ENCODE data around the gene NEK6. TPM values are rescaled to one million over a fixed set of nuclear protein-coding genes. Genes with fewer than 3 reads are reported as not detected.

The NEK6 gene
- total and polyA plus RNA-seq, 12 donors, result 4.0 to 27.2 (median 15.1) TPM

- intact Hi-C loops (cut with DNase I), result no loop called here
- no peak overlapping the region for H3K27ac ChIP-seq
- WGBS, 4 donors, result 48 to 61% (median 53%) methylated on average over 8 of the region's 8 CpGs
- H3K36me3 ChIP-seq (replicated peaks in 1 of 2), result no peaks in the 10 kb centered on the region
- TF ChIP-seq POLR2A (IDR thresholded peaks at IDR 0.05) (no peak), CTCF (IDR thresholded peaks at IDR 0.05) (no peak)
- no peak for DNase-seq
- no peaks in the 10 kb centered on the region for H3K27me3 ChIP-seq
- no peaks in the 10 kb centered on the region for H3K9me3 ChIP-seq (replicated peaks in 1 of 3)
- H3K4me1 ChIP-seq (replicated peaks in 1 of 2), result peaks cover 0 to 6% of the 10 kb centered on the region in 2 donors
- H3K4me3 ChIP-seq, result no peak overlapping the region
Observed at GRCh38 chr9:124214116-124214515, 43.6 kb upstream of the NEK6 start.

- no peak for TF ChIP-seq POLR2A (IDR thresholded peaks at IDR 0.05)
- no peak for TF ChIP-seq CTCF (IDR thresholded peaks at IDR 0.05)
- intact Hi-C loops (cut with DNase I), result no loop called here
- Histone ChIP-seq H3K4me3 (no peak overlapping the region), H3K27me3 (no peaks in the 10 kb centered on the region), H3K36me3 (replicated peaks in 1 of 2) (no peaks in the 10 kb centered on the region), H3K27ac (no peak overlapping the region), H3K9me3 (replicated peaks in 1 of 3) (no peaks in the 10 kb centered on the region), H3K4me1 (replicated peaks in 1 of 2) (peaks cover 0 to 6% of the 10 kb centered on the region in 2 donors)
- WGBS, 4 donors, result 61 to 69% (median 64%) methylated on average over 9 to 11 of the region's 11 CpGs
- DNase-seq, result no peak
Observed at GRCh38 chr9:124214596-124215367, 43.0 kb upstream of the NEK6 start.

- TF ChIP-seq CTCF (IDR thresholded peaks at IDR 0.05), result no peak
- TF ChIP-seq POLR2A (IDR thresholded peaks at IDR 0.05), result no peak
- no peak overlapping the region for H3K27ac ChIP-seq
- H3K27me3 ChIP-seq, result no peaks in the 10 kb centered on the region
- intact Hi-C loops (cut with DNase I), result no loop called here
- no peaks in the 10 kb centered on the region for H3K36me3 ChIP-seq (replicated peaks in 1 of 2)
- no peaks in the 10 kb centered on the region for H3K9me3 ChIP-seq (replicated peaks in 1 of 3)
- H3K4me1 ChIP-seq (replicated peaks in 1 of 2), result peaks cover 0 to 7% of the 10 kb centered on the region in 2 donors
- DNase-seq, result peak in 1 of 7 donors; percentile 1
- no peak overlapping the region for H3K4me3 ChIP-seq
- 74 to 86% (median 77%) methylated on average over 2 to 6 of the region's 6 CpGs for WGBS, 4 donors
Observed at GRCh38 chr9:124215368-124215910, 42.3 kb upstream of the NEK6 start.

DNA sequence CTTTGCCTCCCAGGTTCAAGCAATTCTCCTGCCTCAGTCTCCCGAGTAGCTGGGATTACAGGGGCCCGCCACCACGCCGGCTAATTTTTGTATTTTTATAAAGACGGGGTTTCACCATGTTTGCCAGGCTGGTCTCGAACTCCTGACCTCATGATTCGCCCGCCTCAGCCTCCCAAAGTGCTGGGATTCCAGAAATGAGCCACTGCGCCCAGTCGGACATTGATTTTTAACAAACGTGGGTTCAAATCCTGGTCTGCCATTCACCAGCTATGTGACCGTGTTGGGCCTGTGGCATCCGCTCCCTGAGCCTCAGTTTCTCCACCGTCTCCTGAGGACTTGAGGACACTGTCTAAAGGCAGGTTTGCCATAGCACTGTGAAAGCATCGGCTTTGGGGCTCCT, 41.8 kb upstream of the NEK6 start:
- intact Hi-C loops (cut with DNase I), result no loop called here
- 83 to 90% (median 87%) methylated on average over 9 to 15 of the region's 15 CpGs for WGBS, 4 donors
- peaks cover 0 to 12% of the 10 kb centered on the region in 2 donors for H3K4me1 ChIP-seq (replicated peaks in 1 of 2)
- TF ChIP-seq CTCF (IDR thresholded peaks at IDR 0.05), result no peak
- no peak for TF ChIP-seq POLR2A (IDR thresholded peaks at IDR 0.05)
- H3K36me3 ChIP-seq (replicated peaks in 1 of 2), result no peaks in the 10 kb centered on the region
- H3K9me3 ChIP-seq (replicated peaks in 1 of 3), result no peaks in the 10 kb centered on the region
- H3K4me3 ChIP-seq, result no peak overlapping the region
- no peaks in the 10 kb centered on the region for H3K27me3 ChIP-seq
- H3K27ac ChIP-seq, result no peak overlapping the region
- peak in 1 of 7 donors; percentile 3 for DNase-seq

All from adrenal gland (tissue), 12 donors.